Lung (tissue), 12 donors: ENCODE measurements around the gene MLEC. TPM values are rescaled to one million over a fixed set of nuclear protein-coding genes. Genes with fewer than 3 reads are reported as not detected.

Source experiments
- ATAC-seq: fragments of 200-7000 bp; cut with Tn5 transposase; one replicate; pipeline ENCODE4 v1.9.1; 2020; ENCODE audit warnings: moderate number of reproducible peaks; ENCODE audit not compliant: insufficient read depth, low FRiP score
- DNase-seq, 3 donors: peaks; one replicate each; pipeline ENCODE4 v3.0.0-alpha.2; 2013 to 2017
- H3K27ac ChIP-seq, 2 donors: one replicate each; pipeline ENCODE4 v1.5.1; 2013; ENCODE audit warnings: mild to moderate bottlenecking in 2 of 2, moderate library complexity in 2 of 2, control low read depth in 1 of 2, inconsistent platforms in 1 of 2, low read depth in 1 of 2, low read length in 1 of 2
- H3K27me3 ChIP-seq, 3 donors: one replicate each; pipeline ENCODE4 v1.5.1; 2013; ENCODE audit warnings: low read length in 2 of 3; ENCODE audit not compliant: control insufficient read depth in 3 of 3, insufficient read depth in 3 of 3
- H3K36me3 ChIP-seq, 4 donors: one replicate each; pipeline ENCODE4 v1.5.1; 2013; ENCODE audit warnings: low read length in 4 of 4, mild to moderate bottlenecking in 1 of 4, moderate library complexity in 1 of 4; ENCODE audit not compliant: control insufficient read depth in 4 of 4, insufficient read depth in 4 of 4
- H3K4me1 ChIP-seq, 5 donors: one replicate each; pipeline ENCODE4 v1.5.1; 2013; ENCODE audit warnings: low read length in 5 of 5, mild to moderate bottlenecking in 2 of 5, moderate library complexity in 1 of 5; ENCODE audit not compliant: control insufficient read depth in 5 of 5, insufficient read depth in 5 of 5
- H3K4me3 ChIP-seq: one replicate; pipeline ENCODE4 v1.5.1; 2013; ENCODE audit warnings: mild to moderate bottlenecking, control low read depth, moderate library complexity
- H3K9ac ChIP-seq, 2 donors: one replicate each; pipeline ENCODE4 v1.5.1; 2013; ENCODE audit warnings: low read length in 2 of 2, control low read depth in 1 of 2; ENCODE audit not compliant: insufficient read depth in 1 of 2
- H3K9me3 ChIP-seq, 4 donors: one replicate each; pipeline ENCODE4 v1.5.1; 2013; ENCODE audit warnings: low read length in 3 of 4, mild to moderate bottlenecking in 1 of 4, moderate library complexity in 1 of 4; ENCODE audit not compliant: control insufficient read depth in 4 of 4, insufficient read depth in 3 of 4
- WGBS, 2 donors: extraction: QIAGEN DNeasy Blood & Tissue Kit; methylation state at CpG; one replicate each; pipeline ENCODE4 v1.1.7; 2013; 5-methylcytosine and 5-hydroxymethylcytosine counted together
- polyA plus RNA-seq, 2 donors: library from polyadenylated mRNA; stranded (reverse); fragments of 200-250 nt; gene quantifications; one replicate each; pipeline ENCODE4 v1.2.1, GENCODE V29; 2013
- total RNA-seq, 2 donors: library from RNA; depleted of rRNA in 1 of 2; stranded (reverse); fragments of >200 nt in 1 of 2; gene quantifications; one replicate each; pipeline ENCODE4 v1.2.1, GENCODE V29; 2014 to 2021
- TF ChIP-seq, protein P1 (sequence below): IDR thresholded peaks from 2 replicates; pipeline ENCODE4 v1.5.1; 2012; ENCODE audit warnings: mild to moderate bottlenecking; ENCODE audit errors: control extremely low read depth, extremely low read depth
- donor health status: control.
- donor health status: control.
- donor health status: Bipolar disorder and iron deficiency.
- donor health status: healthy.
- donor health status: DM: yes; HTN: yes; CAD: no.

MLEC gene
- total and polyA plus RNA-seq, 4 donors = 34.1 to 161 (median 53.7) TPM

DNA sequence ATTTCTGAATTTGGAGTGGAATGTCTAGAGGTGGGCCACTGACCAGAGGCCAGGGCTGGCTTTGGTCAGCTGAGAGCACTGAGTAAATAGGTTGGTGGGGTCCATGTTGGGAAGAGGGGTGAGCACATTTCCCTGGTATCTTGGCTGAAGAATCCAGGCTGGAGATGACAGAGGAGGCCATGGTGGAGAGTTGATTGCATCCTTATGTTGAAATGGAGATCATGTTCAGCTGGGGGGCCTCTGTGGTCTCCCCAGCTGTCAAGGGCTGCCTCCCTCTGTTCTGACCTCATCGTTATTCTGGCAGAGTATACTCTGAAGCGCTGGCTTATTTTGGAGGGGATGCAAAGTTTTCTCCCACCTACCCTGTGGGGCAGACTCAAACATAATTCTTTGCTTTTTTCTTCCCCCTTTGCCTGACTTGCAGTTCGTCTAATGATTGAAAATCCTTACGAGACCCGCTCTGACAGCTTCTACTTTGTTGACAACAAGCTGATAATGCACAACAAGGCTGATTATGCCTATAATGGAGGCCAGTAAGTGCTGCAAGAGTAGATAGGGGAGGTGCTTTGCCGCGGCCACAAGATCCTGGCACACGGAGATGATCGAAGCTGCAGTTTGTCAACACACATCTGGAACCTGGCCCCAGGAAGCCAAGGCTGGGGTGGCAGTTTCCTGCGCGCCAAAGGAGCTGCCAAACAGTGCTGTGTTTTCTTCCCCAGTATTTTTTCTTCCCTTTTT is 32.7 kb downstream of the MLEC start:
- Histone ChIP-seq H3K27me3 (no peaks in the 10 kb centered on the region), H3K27ac (no peak overlapping the region), H3K36me3 (peaks cover 27 to 71% (median 49%) of the 10 kb centered on the region in 4 donors), H3K9me3 (no peaks in the 10 kb centered on the region), H3K9ac (no peak overlapping the region), H3K4me3 (no peak overlapping the region), H3K4me1 (peaks cover 0 to 6% (median 4%) of the 10 kb centered on the region in 5 donors)
- TF ChIP-seq, protein P1, sequence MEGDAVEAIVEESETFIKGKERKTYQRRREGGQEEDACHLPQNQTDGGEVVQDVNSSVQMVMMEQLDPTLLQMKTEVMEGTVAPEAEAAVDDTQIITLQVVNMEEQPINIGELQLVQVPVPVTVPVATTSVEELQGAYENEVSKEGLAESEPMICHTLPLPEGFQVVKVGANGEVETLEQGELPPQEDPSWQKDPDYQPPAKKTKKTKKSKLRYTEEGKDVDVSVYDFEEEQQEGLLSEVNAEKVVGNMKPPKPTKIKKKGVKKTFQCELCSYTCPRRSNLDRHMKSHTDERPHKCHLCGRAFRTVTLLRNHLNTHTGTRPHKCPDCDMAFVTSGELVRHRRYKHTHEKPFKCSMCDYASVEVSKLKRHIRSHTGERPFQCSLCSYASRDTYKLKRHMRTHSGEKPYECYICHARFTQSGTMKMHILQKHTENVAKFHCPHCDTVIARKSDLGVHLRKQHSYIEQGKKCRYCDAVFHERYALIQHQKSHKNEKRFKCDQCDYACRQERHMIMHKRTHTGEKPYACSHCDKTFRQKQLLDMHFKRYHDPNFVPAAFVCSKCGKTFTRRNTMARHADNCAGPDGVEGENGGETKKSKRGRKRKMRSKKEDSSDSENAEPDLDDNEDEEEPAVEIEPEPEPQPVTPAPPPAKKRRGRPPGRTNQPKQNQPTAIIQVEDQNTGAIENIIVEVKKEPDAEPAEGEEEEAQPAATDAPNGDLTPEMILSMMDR = no peak
- DNase-seq (no peak), ATAC-seq (no peak)
- WGBS, 2 donors = 41 to 70% methylated on average over 11 of the region's 11 CpGs

DNA sequence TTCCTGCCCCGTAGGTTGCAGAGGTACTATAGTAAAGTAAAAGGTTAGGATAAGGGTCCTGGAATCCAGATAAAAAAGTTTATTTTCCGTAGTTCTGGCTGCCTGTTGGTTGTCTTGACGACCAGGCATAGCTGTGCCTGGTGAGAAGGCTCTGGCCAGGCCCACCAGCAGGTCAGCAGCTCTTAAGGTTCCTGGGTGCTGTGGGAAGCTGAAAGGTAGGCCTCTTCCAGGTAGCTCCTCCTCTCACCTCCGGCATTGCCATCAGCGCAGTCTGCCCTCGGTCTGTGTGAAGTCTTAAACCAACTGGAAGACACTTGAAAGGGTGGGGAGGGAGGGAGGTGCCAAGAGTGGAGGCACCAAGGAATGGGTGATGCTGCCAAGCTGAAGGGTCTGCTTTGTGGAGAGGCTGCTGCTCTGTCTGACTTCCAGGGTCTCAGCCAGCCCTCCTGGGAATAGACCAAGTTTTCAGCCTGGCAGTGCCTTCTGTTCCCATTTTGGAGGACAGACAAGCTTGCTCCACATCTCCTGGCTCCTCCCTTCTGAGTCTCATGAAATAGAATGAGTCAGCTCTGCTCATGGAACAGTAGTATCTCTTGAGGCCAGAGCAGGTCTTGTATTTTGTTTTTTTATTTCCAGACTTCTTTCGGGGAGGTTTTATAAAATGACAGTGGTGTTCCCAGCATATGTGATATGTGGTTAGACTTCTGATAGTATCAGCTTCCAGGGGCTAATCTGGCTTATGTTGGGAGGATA is 33.5 kb downstream of the MLEC start:
- Histone ChIP-seq H3K9ac (no peak overlapping the region), H3K4me1 (peaks cover 3 to 13% (median 7%) of the 10 kb centered on the region in 5 donors), H3K27ac (no peak overlapping the region), H3K27me3 (no peaks in the 10 kb centered on the region), H3K36me3 (peaks cover 27 to 66% (median 46%) of the 10 kb centered on the region in 4 donors), H3K9me3 (no peaks in the 10 kb centered on the region), H3K4me3 (no peak overlapping the region)
- TF ChIP-seq, protein P1 = no peak
- peak; percentile 37 for ATAC-seq
- WGBS, 2 donors = 56 to 72% methylated on average over 7 of the region's 7 CpGs
- DNase-seq = no peak

DNA sequence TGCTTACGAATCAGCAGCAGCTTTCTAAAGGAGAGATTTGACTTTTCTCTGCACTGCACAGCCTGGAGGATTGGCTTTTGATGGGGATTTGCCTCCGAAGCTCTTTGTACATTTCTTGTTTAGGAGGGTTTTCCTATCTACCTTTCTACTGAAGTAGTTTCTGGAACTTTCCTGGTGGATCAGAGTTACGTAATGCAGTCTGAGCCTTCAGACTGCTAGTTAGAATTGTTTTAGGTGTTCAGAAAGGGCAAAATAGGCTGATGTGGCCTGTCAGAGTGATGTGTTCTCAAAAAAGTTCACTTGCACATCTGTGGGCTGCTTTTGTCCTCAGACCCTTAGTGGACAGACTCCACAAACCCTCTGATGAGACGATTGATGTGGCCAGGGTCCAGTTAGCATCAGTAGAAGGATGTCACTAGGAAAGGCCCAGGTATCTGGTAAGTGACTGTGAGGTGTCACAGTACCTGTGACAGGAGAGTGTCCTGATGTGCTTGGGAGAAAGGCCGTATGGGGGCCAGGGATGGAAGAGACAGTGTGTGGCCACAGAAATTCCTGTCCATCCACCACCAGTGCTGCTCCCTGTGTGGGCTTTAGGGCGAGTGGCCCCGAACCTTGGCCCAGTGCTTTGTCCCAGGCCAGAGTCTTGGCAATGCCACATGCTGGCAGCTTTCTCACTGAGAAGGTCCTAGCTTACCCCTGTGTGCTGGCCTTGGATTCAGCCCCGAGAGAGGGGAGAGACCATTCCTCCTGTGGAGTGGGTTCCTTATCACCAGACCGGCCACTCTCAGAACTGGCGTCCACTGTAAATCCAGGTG is 34.2 kb downstream of the MLEC start:
- no peak overlapping the region for H3K27ac ChIP-seq
- ATAC-seq (no peak), DNase-seq (no peak)
- TF ChIP-seq, protein P1 = no peak
- WGBS, 2 donors = 91 to 93% methylated on average over 10 of the region's 10 CpGs
- peaks cover 3 to 17% (median 7%) of the 10 kb centered on the region in 5 donors for H3K4me1 ChIP-seq
- H3K9ac ChIP-seq = no peak overlapping the region
- no peaks in the 10 kb centered on the region for H3K27me3 ChIP-seq
- no peak overlapping the region for H3K4me3 ChIP-seq
- H3K36me3 ChIP-seq = peaks cover 27 to 60% (median 45%) of the 10 kb centered on the region in 4 donors
- H3K9me3 ChIP-seq = no peaks in the 10 kb centered on the region
